ENCODE results near the gene EGFR. TPM values are rescaled to one million over a fixed set of nuclear protein-coding genes. Genes with fewer than 3 reads are reported as not detected.

The EGFR gene
- polyA plus RNA-seq, 1 of the 3 experiments (the other 2 are of a cell fraction), result 37.6 TPM

DNA sequence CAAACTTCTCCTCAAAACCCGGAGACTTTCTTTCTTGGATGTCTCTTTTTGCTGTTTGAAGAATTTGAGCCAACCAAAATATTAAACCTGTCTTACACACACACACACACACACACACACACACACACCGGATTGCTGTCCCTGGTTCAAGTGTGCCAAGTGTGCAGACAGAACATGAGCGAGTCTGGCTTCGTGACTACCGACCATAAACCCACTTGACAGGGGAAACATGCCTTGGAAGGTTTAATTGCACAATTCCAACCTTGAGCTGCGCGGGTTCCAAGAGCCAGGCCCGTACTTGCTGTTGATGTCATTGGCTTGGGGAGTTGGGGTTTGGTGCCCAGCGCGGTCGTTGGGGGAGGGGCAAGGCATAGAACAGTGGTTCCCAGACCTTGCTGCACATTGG lies 1.7 kb downstream of the EGFR start:
- H4K20me1 ChIP-seq (ENCODE audit: insufficient read depth), result peaks cover 56% of the 10 kb centered on the region
- H3K4me3 ChIP-seq (ENCODE audit: low read depth in 2 of 2, low read length in 1 of 2), result peak overlapping the region; percentile 83 to 94; a peak in 3 of 4 replicates
- POLR2A ChIA-PET, result no interaction called here

More for the DNA sequence above, 1.7 kb downstream of the EGFR start:
- Histone ChIP-seq H3K9me3 (no peaks in the 10 kb centered on the region), H3K79me2 (ENCODE audit: insufficient read depth) (peaks cover 72% of the 10 kb centered on the region), H3F3A (replicated peaks; ENCODE audit: insufficient read depth) (peaks cover 6% of the 10 kb centered on the region), H3K4me1 (ENCODE audit: control insufficient read depth in 1 of 2, insufficient read depth in 2 of 2, low read depth in 1 of 2, low read length in 1 of 2) (peaks cover 13 to 19% of the 10 kb centered on the region in 2 experiments; a peak in 2 of 4 replicates), H3K9ac (peak overlapping the region; percentile 80), H2AFZ (ENCODE audit: low read depth) (no peak overlapping the region), H3K9me2 (no peaks in the 10 kb centered on the region), H3K36me3 (replicated peaks in 1 of 2; ENCODE audit: control insufficient read depth in 1 of 2, insufficient read depth in 2 of 2, low read length in 1 of 2) (peaks cover 5 to 29% of the 10 kb centered on the region in 2 experiments), H3K27ac (ENCODE audit: low read depth in 2 of 2, low read length in 1 of 2) (peak overlapping the region in 1 of 2 experiments; percentile 67; a peak in 1 of 4 replicates), H3K27me3 (ENCODE audit: insufficient read depth) (no peaks in the 10 kb centered on the region), H3K4me2 (peak overlapping the region; percentile 83)
- CTCF ChIA-PET, result interaction anchor here (0.7 to 6.1 kb wide), 7 partner anchors 10 to 336 kb away, joined by 3 to 61 read pairs (median 3); no protein-coding TSS in a partner anchor
- 68% methylated on average over 11 of the region's 11 CpGs for WGBS (ENCODE audit: low lambda C conversion rate)
- DNase-seq, result no peak
- TF ChIP-seq TAF1 (IDR thresholded peaks at IDR 0.05; ENCODE audit: borderline replicate concordance, low read depth, low read length), result no peak
- no peak for TF ChIP-seq RXRA (IDR thresholded peaks at IDR 0.05; ENCODE audit: borderline replicate concordance, low read depth)
- TF ChIP-seq FOXM1 (IDR thresholded peaks at IDR 0.05; ENCODE audit: low read depth), result no peak
- TF ChIP-seq RCOR1 (IDR thresholded peaks at IDR 0.05; ENCODE audit: low read length), result no peak
- no peak for TF ChIP-seq SIN3A (IDR thresholded peaks at IDR 0.05; ENCODE audit: borderline replicate concordance, low read depth, low read length)
- TF ChIP-seq RAD21 (IDR thresholded peaks at IDR 0.05; ENCODE audit: low read length), result no peak
- TF ChIP-seq EZH2phosphoT487 (IDR thresholded peaks at IDR 0.05; ENCODE audit: borderline replicate concordance, low read depth), result no peak
- TF ChIP-seq, protein P1, sequence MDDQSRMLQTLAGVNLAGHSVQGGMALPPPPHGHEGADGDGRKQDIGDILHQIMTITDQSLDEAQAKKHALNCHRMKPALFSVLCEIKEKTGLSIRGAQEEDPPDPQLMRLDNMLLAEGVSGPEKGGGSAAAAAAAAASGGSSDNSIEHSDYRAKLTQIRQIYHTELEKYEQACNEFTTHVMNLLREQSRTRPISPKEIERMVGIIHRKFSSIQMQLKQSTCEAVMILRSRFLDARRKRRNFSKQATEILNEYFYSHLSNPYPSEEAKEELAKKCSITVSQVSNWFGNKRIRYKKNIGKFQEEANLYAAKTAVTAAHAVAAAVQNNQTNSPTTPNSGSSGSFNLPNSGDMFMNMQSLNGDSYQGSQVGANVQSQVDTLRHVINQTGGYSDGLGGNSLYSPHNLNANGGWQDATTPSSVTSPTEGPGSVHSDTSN (IDR thresholded peaks at IDR 0.05), result no peak
- TF ChIP-seq JUND (IDR thresholded peaks at IDR 0.05), result no peak
- TF ChIP-seq FOXJ3 (CRISPR knock-in tag; IDR thresholded peaks at IDR 0.05), result no peak
- no peak for TF ChIP-seq MXI1 (IDR thresholded peaks at IDR 0.05; ENCODE audit: low read depth, low read length)
- TF ChIP-seq, protein P2, sequence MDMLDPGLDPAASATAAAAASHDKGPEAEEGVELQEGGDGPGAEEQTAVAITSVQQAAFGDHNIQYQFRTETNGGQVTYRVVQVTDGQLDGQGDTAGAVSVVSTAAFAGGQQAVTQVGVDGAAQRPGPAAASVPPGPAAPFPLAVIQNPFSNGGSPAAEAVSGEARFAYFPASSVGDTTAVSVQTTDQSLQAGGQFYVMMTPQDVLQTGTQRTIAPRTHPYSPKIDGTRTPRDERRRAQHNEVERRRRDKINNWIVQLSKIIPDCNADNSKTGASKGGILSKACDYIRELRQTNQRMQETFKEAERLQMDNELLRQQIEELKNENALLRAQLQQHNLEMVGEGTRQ (IDR thresholded peaks at IDR 0.05; ENCODE audit: borderline replicate concordance, low read depth, low read length), result no peak
- TF ChIP-seq, protein P3, sequence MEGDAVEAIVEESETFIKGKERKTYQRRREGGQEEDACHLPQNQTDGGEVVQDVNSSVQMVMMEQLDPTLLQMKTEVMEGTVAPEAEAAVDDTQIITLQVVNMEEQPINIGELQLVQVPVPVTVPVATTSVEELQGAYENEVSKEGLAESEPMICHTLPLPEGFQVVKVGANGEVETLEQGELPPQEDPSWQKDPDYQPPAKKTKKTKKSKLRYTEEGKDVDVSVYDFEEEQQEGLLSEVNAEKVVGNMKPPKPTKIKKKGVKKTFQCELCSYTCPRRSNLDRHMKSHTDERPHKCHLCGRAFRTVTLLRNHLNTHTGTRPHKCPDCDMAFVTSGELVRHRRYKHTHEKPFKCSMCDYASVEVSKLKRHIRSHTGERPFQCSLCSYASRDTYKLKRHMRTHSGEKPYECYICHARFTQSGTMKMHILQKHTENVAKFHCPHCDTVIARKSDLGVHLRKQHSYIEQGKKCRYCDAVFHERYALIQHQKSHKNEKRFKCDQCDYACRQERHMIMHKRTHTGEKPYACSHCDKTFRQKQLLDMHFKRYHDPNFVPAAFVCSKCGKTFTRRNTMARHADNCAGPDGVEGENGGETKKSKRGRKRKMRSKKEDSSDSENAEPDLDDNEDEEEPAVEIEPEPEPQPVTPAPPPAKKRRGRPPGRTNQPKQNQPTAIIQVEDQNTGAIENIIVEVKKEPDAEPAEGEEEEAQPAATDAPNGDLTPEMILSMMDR (IDR thresholded peaks at IDR 0.05), result no peak
- TF ChIP-seq POLR2AphosphoS5 (IDR thresholded peaks at IDR 0.05; ENCODE audit: low read depth, low read length), result no peak
- TF ChIP-seq NRF1 (IDR thresholded peaks at IDR 0.05; ENCODE audit: low read depth, low read length), result no peak
- TF ChIP-seq, protein P4, sequence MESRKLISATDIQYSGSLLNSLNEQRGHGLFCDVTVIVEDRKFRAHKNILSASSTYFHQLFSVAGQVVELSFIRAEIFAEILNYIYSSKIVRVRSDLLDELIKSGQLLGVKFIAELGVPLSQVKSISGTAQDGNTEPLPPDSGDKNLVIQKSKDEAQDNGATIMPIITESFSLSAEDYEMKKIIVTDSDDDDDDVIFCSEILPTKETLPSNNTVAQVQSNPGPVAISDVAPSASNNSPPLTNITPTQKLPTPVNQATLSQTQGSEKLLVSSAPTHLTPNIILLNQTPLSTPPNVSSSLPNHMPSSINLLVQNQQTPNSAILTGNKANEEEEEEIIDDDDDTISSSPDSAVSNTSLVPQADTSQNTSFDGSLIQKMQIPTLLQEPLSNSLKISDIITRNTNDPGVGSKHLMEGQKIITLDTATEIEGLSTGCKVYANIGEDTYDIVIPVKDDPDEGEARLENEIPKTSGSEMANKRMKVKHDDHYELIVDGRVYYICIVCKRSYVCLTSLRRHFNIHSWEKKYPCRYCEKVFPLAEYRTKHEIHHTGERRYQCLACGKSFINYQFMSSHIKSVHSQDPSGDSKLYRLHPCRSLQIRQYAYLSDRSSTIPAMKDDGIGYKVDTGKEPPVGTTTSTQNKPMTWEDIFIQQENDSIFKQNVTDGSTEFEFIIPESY (IDR thresholded peaks at IDR 0.05; ENCODE audit: borderline replicate concordance, low read depth), result no peak
- no peak for TF ChIP-seq TCF12 (IDR thresholded peaks at IDR 0.05)
- no peak for TF ChIP-seq MEF2A (IDR thresholded peaks at IDR 0.05; ENCODE audit: borderline replicate concordance, low read depth)

Measured in SK-N-SH (cell line).